DMS53 treated with DMSO at 0.1 percent for 48 hours (cell line): ENCODE measurements around the gene ATXN7.

Experiments used
- DNase-seq: peaks from one replicate; lab custom pipeline; 2025; ENCODE audit not compliant: unreplicated experiment; lab: John Stamatoyannopoulos, UW

The ATXN7 gene

DNA sequence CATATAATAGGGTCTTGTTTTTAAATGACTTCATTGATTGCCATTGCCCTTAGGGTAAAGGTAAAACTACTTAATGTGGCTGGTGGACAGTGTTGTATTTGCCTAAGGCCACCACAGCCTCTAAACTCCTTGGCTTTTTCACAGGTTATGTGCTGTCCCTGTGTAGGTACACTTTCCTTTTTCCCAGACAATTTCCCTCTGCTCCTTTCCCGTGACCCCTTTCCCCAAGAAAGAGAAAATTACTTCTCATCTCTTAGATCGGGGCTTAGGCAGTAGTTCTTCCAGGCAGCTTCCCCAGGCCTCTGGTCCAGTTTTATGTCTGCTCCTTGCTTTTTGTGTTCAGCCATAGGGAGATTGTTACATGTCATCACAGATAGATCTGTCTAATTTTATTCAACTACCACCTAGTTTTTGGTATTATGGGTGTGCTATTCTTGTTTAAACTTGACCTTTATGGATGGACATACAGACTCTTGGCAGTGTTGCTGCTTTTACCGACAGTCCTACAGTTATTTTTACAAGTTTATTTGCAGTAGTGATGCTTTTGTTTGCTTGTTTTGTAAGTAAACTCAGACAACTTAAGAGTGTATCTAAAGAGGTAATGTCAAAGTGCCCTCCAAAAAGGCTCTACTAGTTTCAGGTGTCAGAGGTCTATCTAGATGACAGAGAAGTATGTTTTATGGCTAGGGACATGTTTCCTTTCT lies 69.0 kb downstream of the ATXN7 start:
- no peak for DNase-seq

DNA sequence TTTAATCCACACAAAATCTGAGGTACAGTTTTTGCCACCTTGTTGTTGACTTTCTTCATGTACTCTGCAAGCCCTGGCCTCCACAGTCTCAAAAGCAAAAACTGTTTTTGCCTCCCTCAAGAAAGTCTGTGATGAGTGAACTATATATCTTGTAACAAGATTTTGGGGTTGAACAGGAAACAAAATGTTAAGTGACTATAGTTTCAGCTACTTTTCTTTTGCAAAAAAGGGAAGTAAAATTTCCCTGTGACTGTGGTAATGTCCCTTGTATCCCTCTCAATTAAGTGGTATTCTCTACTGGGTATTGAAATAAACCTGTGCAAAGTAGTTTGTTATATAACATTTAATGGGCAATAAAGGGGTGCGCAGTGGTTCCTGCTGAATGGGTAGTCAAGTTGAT lies 69.8 kb downstream of the ATXN7 start:
- no peak for DNase-seq

DNA sequence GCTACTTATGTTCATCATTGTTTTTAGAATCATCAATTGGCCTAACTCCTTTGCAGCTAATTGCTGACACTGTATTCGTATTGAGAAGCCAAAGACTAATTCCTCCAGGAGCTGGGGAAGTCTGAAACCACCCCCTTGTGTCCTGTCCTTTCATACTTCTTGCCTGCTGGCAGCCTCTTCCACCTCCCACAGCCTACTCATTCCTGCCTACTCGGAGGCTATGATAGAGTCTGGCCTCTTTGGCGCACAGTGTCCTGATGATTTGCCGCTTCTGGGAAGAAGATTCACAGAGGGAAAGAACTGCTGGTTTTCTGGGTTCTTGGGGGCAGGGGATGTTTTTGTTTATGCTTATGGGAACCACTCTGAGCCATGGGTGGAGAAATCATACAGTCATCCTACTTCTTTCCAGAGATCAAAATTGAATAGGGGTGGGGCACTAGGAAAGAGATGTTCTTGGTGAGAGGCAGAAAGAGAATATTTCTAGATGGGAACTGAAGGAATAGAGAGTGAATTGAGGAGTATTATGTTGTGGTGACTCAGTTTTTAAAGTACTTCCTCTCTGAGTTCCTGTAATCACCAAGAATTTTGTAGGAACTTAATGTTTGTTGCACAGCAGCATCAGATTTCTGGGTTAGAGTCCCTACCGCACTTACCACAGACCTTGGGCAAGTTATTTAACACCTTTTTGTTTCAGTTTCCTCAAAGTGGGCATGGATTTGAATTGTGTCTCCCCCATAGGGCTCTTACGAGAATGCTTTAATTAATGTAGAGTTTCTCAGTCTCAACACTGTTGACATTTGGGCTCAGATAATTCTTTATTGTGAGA lies 70.6 kb downstream of the ATXN7 start:
- no peak for DNase-seq

DNA sequence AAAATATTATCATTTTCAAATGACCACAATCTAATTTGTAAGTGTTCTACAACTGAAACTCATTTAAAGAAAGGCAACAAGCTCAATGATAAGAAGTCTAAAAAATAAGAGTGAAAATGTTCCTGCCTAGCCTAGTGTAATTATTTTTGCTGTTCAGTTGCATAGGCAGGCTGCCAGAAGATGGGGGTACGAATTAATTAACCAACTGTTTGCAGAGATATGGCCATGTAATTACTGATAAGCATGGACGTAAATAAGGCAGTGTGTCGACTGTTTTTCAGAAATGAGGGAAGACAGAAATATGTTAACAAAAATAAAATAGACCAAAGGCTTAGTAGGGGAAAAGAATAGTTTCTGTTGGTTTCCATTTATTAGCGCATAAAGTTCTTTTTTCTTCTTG lies 73.3 kb downstream of the ATXN7 start:
- DNase-seq: no peak

DNA sequence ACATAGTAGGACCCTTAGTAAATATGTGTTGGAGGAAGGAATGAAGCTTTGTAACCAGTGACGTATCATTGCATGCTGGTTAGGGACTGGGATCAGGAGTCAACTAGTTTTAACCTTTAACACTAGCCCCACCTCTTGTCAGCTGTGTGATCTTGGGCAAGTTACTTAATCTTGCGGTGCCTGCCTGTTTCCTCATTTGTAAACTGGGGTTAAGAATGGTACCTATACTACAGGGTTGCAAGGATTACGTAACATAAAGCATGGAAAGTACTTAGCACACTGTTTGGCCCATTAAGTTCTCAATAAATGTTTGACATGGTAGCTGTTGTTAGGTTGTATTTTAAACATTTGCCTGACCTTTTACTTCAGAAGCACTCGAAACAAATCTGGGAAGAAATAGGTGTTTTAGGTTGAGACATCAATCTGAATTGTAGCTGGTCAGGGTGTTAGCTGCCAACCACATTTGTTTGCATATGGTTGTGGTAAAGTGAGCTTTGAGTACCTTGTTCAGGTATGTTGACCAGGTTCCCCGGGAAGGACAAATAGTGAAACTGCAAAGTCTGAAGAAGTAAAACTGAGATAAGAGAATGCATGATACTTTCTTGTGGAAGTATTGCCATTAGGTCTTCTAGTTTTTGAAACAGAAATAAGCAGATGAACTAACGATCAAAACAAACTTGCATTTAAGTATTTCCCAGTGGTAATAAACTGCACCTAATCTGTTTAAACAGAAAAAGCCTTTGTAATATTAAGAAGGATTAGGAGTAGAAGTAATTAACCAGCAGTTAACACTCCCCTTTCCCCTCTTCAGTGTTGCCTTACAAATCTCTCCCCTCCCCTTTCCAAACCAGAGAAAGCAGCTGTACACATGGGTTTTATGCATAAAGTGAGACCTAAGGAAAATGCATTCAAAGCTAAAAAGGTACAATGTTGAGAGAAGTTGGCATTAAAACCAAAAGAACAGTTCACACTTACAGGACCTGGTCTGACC lies 74.3 kb downstream of the ATXN7 start:
- peak; percentile 7 for DNase-seq

DNA sequence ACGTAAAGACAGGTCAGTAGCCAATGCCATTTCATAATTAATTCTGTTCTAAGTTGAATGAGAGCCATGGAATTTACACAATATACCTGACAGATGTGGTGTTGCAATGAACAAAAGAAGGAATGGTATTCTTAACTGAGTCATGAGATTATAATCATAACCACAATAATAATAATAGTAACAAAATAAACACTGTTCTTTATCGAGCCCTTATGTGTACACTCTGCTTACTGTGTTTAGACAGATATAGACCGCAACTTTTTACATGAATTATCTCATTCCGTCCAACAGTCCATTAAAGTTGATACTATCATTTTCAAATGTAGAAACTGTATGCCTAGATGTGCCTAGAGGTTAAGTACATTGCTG lies 76.7 kb downstream of the ATXN7 start:
- DNase-seq: no peak

DNA sequence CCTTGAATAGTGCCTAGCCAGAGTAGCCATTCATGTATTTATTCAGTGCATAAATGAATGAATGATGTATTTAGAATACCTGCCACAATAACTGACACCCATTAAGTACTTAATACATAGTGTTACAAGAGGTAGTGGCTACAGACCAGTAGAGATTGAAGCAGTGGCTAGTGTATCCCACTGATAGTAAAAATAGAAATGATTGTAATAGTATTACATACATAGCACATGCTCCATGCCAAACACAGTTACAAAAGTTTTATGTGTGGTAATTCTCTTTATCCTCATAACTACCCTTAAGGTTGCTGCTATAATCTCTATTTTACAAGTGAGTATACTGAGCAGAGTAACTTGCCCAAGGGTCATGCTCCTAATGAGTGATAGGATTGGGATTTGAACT lies 78.9 kb downstream of the ATXN7 start:
- DNase-seq: no peak

DNA sequence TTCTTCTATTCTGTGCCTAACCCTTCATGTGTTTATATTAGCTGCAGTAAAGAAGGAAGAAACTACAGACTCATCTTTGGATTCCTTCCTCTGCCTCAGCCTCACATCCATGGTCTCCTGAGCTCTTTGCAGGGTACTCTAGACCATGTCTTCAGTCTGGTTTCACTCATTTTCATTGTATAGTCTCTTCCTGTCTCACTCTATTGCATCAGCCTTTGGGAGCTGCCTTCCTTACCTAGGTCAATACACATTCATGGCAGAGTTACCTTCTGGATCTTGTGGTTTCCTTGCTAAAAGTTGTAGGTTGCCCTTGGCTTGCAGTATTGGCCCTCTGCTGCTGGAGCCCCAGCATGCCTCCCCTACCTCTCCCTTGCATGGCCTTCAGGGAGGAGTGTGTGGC lies 80.0 kb downstream of the ATXN7 start:
- DNase-seq: no peak

DNA sequence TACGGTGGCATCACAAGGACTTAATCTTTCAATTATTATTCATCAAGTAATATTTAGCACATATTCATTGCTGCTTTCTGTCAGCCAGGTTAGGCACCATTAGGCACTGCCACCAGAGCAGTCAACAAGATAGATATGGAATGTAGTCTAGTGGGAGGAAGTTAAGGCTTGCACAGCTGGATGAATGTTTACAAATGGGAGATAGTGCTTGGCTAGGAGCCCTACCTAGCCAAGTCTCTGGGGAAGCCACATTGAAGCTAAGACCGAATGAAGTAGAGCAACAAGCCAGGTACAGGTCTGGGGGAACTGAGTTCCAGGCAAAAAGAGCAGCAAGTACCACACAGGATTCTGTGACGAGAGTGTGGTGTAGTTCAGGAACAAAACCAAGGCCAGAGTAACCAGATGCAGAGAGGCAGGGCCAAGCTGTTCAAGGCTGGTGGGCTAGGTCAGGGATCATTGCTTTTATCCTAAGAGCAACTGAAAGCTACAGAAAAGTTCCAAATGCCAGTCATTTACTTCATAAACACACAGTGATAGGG lies 82.0 kb downstream of the ATXN7 start:
- peak; percentile 3 for DNase-seq

DNA sequence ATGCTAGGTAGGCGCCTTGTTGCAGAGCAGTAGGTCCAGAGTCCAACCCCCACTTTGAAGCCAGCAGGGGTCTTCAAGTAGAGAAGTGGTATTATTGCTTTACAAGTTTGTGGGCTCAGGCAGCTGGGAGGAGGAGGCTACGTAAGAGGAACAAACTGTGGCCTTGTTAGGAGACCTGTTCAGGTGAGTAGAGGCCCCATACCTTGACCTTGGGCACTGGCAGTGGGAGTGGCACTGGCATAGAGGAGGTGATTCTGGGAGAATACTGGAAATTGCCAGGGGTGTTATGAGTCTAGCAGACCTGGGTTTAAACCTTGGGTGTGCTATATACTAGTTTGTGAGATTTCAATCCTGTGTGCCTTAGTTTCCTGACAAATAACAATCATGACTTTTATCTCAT lies 83.1 kb downstream of the ATXN7 start:
- no peak for DNase-seq

DNA sequence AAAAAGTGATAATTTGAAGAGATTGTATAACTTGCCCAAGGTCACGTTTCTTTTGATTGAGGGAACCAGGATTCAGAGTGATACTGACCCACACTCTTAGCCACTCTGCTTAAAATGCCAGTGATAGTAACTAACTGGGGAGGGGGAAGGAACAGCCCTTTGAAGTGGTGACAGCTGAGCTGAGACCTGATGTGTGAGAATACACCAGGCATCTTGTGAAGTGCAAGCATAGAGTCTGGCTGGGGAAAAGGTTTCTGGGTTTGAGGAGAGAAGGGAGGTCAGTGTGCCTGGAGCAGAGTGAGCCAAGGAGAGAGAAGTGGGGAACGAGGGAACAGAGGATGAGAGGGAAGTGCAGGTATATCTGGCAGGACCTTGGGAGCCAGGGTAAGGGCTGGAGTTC lies 83.9 kb downstream of the ATXN7 start:
- DNase-seq: no peak

DNA sequence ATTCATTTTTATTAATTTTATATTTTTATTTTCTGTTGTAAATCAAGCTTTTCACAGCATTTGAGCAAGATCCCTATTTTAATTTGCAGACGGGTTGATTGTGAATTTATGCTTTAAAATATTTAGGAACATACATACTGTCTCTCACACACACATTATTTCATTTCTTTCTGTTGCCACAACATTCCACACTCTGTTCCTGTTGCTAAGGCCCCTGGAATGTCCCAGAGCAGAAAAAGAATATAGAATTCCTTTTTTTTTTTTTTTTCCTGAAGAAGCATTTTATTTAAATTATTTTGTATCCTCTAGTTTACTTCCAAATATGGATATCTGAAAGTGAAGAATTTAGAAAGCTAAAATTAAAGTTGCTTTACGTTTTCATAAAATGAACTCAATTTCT lies 85.3 kb downstream of the ATXN7 start:
- no peak for DNase-seq

DNA sequence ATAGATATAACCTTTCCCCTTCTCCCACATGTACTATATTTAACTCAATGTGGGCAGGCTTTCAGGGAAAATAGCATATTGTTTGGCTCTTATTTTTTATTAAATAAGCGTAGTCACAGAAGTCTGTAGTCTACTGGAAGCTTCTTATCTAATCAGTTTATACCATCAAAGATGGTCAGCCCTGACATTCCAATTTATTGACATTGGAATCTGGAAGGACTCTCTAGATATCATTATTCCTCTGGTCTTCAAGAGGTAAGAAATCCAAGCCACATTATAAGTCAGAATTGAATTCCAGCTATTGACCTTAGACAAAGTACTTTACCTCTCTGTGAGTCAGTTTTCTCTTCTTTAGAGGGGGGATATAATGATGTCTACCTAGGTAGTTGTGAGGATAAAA lies 87.0 kb downstream of the ATXN7 start:
- DNase-seq: no peak

DNA sequence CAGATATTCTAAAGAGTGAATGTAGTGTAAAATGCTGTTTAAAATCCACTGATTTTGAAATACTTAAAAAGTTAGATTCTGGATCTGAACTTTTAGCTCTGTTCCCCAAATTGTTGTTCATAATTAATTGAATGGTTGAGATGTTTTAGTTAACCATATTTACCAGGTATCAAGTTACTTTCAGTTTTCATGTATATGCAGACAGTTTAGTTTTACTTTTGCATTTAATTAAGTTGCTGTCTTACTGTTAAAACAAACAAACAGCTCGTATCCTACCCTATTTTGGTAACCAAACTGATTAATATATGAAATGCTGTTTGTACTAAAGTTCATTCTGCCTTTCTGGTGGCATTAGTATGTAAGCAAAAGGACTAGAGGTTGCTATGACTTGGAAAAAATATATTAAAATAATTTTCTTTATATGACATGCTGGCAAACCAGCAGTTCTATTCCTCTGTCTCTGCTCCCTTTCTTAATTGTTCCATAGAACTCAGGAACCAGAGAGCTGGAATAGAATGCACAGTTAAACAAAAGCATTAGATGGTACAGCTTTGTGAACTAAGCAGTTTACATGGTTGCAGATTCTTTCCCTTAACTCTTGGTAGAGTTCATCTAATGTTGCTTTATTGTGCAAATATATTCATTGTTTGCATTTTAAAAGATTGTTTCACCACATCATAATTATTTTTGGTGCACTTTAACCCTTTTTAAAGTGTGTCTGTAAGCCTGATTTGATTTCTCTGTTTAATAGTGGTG lies 88.0 kb downstream of the ATXN7 start:
- DNase-seq: no peak

DNA sequence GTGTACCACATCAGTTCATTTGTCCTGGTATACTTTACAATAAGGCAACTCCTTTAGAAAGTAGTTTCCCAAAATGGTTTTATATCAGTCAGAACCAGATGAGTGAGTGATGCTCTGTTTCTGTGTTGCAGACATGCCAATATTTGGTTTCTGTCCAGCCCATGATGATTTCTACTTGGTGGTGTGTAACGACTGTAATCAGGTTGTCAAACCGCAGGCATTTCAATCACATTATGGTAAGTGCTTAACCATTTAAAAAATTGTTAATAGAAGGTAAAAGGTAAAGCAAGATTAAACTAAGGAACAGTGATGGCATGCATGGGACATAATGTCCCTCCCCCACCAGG lies 88.6 kb downstream of the ATXN7 start:
- no peak for DNase-seq

DNA sequence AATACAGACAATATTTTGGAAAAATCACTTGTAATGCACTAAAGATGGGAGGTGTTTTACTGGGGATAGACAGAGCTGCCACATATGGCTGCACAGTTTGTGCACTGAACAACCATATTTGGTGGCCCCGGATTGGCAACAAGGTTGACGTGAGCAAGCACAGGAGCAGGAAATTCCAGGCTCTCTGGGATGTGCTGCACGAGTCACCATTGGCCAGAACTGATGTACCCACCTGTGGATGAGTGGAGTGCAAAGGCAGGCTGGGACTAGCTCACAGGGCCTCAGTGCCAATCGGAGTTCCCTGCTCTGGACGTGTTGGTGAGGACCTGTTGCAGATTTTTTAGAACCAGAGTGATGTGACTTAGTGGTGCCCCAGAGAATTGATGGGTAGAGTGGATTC lies 90.5 kb downstream of the ATXN7 start:
- DNase-seq: no peak

DNA sequence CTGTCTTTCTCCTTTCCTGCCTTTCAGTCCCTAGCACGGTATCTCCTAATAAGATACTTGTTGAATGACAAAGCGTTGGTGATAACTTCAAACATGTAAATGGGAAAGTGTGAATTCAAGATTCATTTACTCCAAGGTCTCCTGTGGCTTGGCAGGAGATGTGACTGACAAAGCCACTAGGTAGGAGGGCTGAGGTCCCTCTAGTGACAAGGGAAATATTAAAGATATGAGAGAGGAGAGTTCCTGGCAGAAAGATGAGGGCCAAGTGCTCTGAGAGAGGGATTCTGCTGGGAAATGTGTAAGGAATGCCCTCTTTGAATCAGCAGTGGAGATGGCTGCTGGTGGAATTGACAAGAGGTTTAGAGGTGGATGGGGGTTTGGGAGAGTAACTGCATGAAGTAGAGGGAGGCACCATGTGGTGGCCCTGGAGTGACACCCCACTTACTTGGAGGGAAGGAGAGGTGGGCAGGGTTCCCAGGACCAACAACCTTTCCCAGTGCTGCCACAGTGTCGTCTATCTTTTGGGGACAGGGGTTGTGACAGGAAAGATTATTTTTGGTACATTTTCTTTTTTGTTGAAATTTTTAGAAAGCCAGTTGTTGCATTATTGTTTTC lies 91.5 kb downstream of the ATXN7 start:
- DNase-seq: no peak

DNA sequence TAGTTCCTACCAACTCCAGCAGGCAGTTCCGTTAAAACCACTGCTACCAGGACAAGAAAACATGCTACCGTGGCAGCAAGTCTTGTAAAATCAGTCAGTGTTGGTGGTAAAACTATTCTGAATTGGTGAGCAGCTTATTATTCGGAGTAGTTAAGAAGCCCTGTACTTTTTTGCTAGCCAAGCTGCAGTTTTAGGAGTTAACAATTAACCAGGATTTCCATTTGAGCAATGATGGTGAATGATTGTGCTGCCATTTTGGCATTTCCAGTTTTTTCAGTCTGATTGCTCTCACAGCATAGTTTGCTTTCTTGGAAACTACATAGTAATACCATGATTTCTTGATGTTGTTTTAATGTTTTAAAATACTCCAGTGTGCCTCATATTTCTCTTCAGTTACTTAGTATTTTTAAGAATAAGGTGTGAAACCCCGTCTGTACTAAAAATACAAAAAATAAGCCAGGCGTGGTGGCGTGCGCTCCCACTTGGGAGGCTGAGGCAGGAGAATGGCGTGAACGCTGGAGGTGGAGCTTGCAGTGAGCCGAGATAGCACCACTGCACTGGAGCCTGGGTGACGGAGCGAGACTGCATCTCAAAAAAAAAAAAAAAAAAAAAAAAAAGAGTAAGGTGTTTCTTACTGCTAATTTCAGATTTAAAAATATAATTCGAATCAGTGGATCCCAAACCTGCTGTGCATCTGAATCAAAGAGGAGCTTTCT lies 92.3 kb downstream of the ATXN7 start:
- DNase-seq: no peak

DNA sequence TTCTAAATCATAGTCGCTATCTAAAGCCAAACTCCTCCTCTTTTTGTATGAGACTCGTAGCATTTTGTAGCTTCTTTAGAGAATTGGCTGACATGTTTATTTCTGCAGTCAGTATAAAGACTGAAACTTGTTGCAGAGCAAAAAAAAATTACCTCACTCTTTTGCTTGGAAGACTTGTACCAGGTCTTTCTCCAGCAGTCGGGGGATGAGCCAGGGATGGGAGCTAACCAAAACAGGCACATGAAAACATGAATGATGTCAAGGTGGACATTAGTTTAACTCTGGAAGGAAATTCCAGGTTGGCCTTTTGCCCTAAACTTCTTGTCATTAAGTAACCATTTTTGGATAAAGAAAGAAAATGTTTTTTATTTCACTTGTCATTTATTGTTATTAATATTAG lies 95.5 kb downstream of the ATXN7 start:
- DNase-seq: no peak
